Spleen (tissue), 11 donors: ENCODE results near the gene SELENOM. TPM values are rescaled to one million over a fixed set of nuclear protein-coding genes. Genes with fewer than 3 reads are reported as not detected.

Experiments
- DNase-seq: peaks from one replicate; pipeline ENCODE4 v3.0.0-alpha.2; 2020
- H3K27ac ChIP-seq, 8 donors: fragments of 200-600 bp; sonication (generic) in 7 of 8; 1 replicate in 4 of 8; 2 replicates in 4 of 8; pipeline versions ENCODE4 v1.5.0 to v1.8.0; 2016 to 2021; ENCODE audit warnings: inconsistent platforms in 4 of 8, mild to moderate bottlenecking in 4 of 8, moderate library complexity in 1 of 8
- H3K27me3 ChIP-seq, 7 donors: fragments of 200-600 bp; sonication (generic) in 6 of 7; replicated peaks in 1 of 7; 1 replicate in 4 of 7; 2 replicates in 3 of 7; pipeline versions ENCODE4 v1.5.0 to v1.8.0; 2016 to 2021; ENCODE audit warnings: inconsistent platforms in 3 of 7, mild to moderate bottlenecking in 1 of 7
- H3K36me3 ChIP-seq, 6 donors: fragments of 200-600 bp; sonication (generic) in 5 of 6; 1 replicate in 4 of 6; 2 replicates in 2 of 6; pipeline versions ENCODE4 v1.5.0 to v1.8.0; 2016 to 2021; ENCODE audit warnings: inconsistent platforms in 2 of 6
- H3K4me1 ChIP-seq, 6 donors: fragments of 200-600 bp; sonication (generic) in 5 of 6; 1 replicate in 3 of 6; 2 replicates in 3 of 6; pipeline versions ENCODE4 v1.5.0 to v1.8.0; 2016 to 2021; ENCODE audit warnings: inconsistent platforms in 3 of 6
- H3K4me3 ChIP-seq, 8 donors: fragments of 200-600 bp; sonication (generic) in 7 of 8; 1 replicate in 4 of 8; 2 replicates in 4 of 8; pipeline versions ENCODE4 v1.5.0 to v1.8.0; 2016 to 2021; ENCODE audit warnings: inconsistent platforms in 4 of 8, mild to moderate bottlenecking in 4 of 8, moderate library complexity in 2 of 8
- H3K9me3 ChIP-seq, 8 donors: fragments of 200-600 bp; sonication (generic) in 7 of 8; 1 replicate in 4 of 8; 2 replicates in 4 of 8; pipeline versions ENCODE4 v1.5.0 to v1.8.0; 2016 to 2021; ENCODE audit warnings: inconsistent platforms in 4 of 8
- CTCF ChIP-seq, 11 experiments: fragments of 200-600 bp in 7 of 11; fragments of 450-650 bp in 4 of 11; sonication (generic) in 4 of 11; IDR thresholded peaks in 8 of 11; conservative IDR thresholded peaks in 3 of 11; 1 replicate in 7 of 11; 2 replicates in 4 of 11; pipeline versions ENCODE4 v1.4.0 to v1.8.0; 2016 to 2021; ENCODE audit warnings: antibody characterized with exemption in 11 of 11, inconsistent platforms in 4 of 11, mild to moderate bottlenecking in 1 of 11
- POLR2A ChIP-seq, 3 donors: fragments of 450-650 bp; IDR thresholded peaks; one replicate each; pipeline ENCODE4 v1.5.1; 2017; ENCODE audit warnings: antibody characterized with exemption in 3 of 3, mild to moderate bottlenecking in 1 of 3
- POLR2AphosphoS5 ChIP-seq, 3 donors: sonication (generic); formaldehyde crosslinking; IDR thresholded peaks; one replicate each; pipeline ENCODE4 v1.5.1; 2017; ENCODE audit warnings: antibody characterized with exemption in 3 of 3
- WGBS, 5 donors: extraction: QIAGEN DNeasy Blood & Tissue Kit in 3 of 5; methylation state at CpG; one replicate each; pipeline versions ENCODE4 v1.1.5 to v1.1.7; 2013 to 2018; 5-methylcytosine and 5-hydroxymethylcytosine counted together
- intact Hi-C: fragments of 100-400 bp; cut with DNase I; formaldehyde crosslinking; loops from one replicate; pipeline ENCODE4 v1.15.0; 2023; ENCODE audit warnings: low total_unique reads
- polyA plus RNA-seq, 3 donors: library from polyadenylated mRNA; stranded (reverse); fragments of 200-250 nt; gene quantifications; one replicate each; pipeline ENCODE4 v1.2.1, GENCODE V29; 2013
- total RNA-seq, 7 donors: library from RNA; depleted of rRNA in 3 of 7; stranded (reverse); fragments of >200 nt in 3 of 7; fragmentation: NEBNext Ultra II Directional in 4 of 7; extraction: Animal tissue kit (Norgen Biotek cat#: 25700) in 4 of 7; gene quantifications; one replicate each; pipeline versions ENCODE4 v1.1.0 to v1.2.1, GENCODE V29; 2016 to 2021
- donor health status: healthy with polysubstance abuse.
- donor health status: DM: no; HTN: no; CAD: no; lungs with moderate emphysema.
- donor health status: DM: no; HTN: no; CAD: no.
- donor health status: Bipolar disorder and iron deficiency.
- donor health status: healthy.
- donor health status: DM: no; HTN: no; CAD: no.
- donor health status: DM: yes; HTN: yes; CAD: no.

SELENOM gene
- total and polyA plus RNA-seq, 10 donors: 47.0 to 151 (median 70.3) TPM

DNA sequence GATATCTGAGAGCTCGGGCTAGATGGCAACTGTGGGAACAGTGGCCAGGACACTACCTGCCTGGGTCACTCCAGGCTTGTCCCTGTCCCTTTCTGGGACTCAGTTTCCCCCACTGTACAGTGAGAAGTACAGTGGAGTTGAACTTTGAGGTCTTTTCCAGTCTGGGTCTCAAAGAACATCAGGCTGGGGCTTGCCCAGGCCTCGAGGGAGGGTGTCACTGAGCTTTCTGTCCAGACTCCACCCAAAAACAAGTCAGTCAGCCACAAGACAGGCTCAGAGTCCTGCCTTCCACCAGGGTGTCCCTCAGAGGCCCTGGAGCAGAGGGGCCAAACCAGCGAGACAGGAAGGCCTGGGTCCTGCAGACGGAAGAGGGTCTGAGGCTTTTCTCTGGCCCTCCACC is 34.9 kb upstream of the SELENOM start:
- no peak overlapping the region for H3K4me3 ChIP-seq
- 77 to 97% (median 85%) methylated on average over 4 of the region's 4 CpGs for WGBS, 5 donors
- H3K4me1 ChIP-seq: no peaks in the 10 kb centered on the region
- no peak overlapping the region for H3K27ac ChIP-seq
- H3K9me3 ChIP-seq: peaks cover 0 to 14% (median 0%) of the 10 kb centered on the region in 8 donors
- intact Hi-C loops: no loop called here
- H3K27me3 ChIP-seq: peaks cover 0 to 31% (median 0%) of the 10 kb centered on the region in 7 donors
- no peak for TF ChIP-seq CTCF (IDR thresholded peaks at IDR 0.05 in 8 of 11, conservative IDR thresholded peaks at IDR 0.05 in 3 of 11)
- no peak for TF ChIP-seq POLR2A (IDR thresholded peaks at IDR 0.05)
- no peak for TF ChIP-seq POLR2AphosphoS5 (IDR thresholded peaks at IDR 0.05)
- no peaks in the 10 kb centered on the region for H3K36me3 ChIP-seq
- no peak for DNase-seq

- H3K4me1 ChIP-seq: no peaks in the 10 kb centered on the region
- WGBS, 5 donors: 89 to 98% (median 94%) methylated on average over 2 of the region's 2 CpGs
- H3K9me3 ChIP-seq: peaks cover 0 to 7% (median 0%) of the 10 kb centered on the region in 8 donors
- no peaks in the 10 kb centered on the region for H3K36me3 ChIP-seq
- no peak overlapping the region for H3K27ac ChIP-seq
- intact Hi-C loops: no loop called here
- H3K4me3 ChIP-seq: no peak overlapping the region
- H3K27me3 ChIP-seq: peaks cover 0 to 31% (median 0%) of the 10 kb centered on the region in 7 donors
- DNase-seq: no peak
- TF ChIP-seq POLR2A (IDR thresholded peaks at IDR 0.05) (no peak), POLR2AphosphoS5 (IDR thresholded peaks at IDR 0.05) (no peak), CTCF (IDR thresholded peaks at IDR 0.05 in 8 of 11, conservative IDR thresholded peaks at IDR 0.05 in 3 of 11) (no peak)
Observed at GRCh38 chr22:31141551-31141950, 34.2 kb upstream of the SELENOM start.

DNA sequence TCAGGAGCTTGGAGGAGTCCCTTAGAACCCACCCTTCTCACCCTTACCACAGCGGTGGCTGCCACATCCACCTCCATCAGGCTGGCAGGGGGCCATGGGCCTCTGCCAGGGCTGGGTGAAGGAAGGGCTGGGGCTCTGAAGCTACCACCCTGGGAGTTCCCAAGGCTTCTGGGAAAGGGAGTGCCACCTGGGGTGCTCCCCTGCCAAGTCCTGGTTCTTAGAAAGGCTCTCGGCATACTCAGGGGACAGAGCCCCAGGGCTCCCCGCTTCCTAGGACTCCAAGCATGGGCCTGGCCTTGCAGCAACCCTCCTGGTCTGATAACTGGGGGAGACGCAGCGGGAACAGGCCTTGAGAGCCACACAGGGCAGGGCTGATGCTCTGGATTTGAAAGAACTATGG is 33.4 kb upstream of the SELENOM start:
- 43 to 92% (median 84%) methylated on average over 1 to 5 of the region's 5 CpGs for WGBS, 5 donors

More for the DNA sequence above, 33.4 kb upstream of the SELENOM start:
- Histone ChIP-seq H3K4me3 (no peak overlapping the region), H3K27me3 (peaks cover 0 to 31% (median 0%) of the 10 kb centered on the region in 7 donors), H3K4me1 (no peaks in the 10 kb centered on the region), H3K36me3 (no peaks in the 10 kb centered on the region), H3K27ac (no peak overlapping the region), H3K9me3 (peaks cover 0 to 5% (median 0%) of the 10 kb centered on the region in 8 donors)
- no peak for DNase-seq
- no peak for TF ChIP-seq POLR2AphosphoS5 (IDR thresholded peaks at IDR 0.05)
- no peak for TF ChIP-seq CTCF (IDR thresholded peaks at IDR 0.05 in 8 of 11, conservative IDR thresholded peaks at IDR 0.05 in 3 of 11)
- no peak for TF ChIP-seq POLR2A (IDR thresholded peaks at IDR 0.05)
- intact Hi-C loops: no loop called here
